Vagina (tissue), 2 donors: ENCODE data around the gene YTHDC1. TPM values are rescaled to one million over a fixed set of nuclear protein-coding genes. Genes with fewer than 3 reads are reported as not detected.
A peak's percentile ranks its signal among the peaks of the same experiment; 100 is the strongest.
"Not testable (repeated sequence)": the region's sequence is repeated elsewhere in the genome, so short reads cannot be mapped to it uniquely, and the experiment has no call there.

Source experiments
- DNase-seq, 2 donors: peaks; one replicate each; pipeline ENCODE4 v3.0.0-alpha.2; 2017; ENCODE audit errors: extremely low spot score in 2 of 2
- H3K27ac ChIP-seq: fragments of 200-600 bp; sonication (generic); one replicate; pipeline ENCODE4 v1.5.1; 2019
- H3K27me3 ChIP-seq: fragments of 200-600 bp; sonication (generic); one replicate; pipeline ENCODE4 v1.5.1; 2019
- H3K36me3 ChIP-seq, 2 donors: fragments of 200-600 bp; sonication (generic); one replicate each; pipeline ENCODE4 v1.5.1; 2017 to 2019
- H3K4me1 ChIP-seq: fragments of 200-600 bp; sonication (generic); one replicate; pipeline ENCODE4 v1.5.1; 2019
- H3K4me3 ChIP-seq, 2 donors: fragments of 200-600 bp; sonication (generic); 1 replicate in 1 of 2; 2 replicates in 1 of 2; pipeline ENCODE4 v1.5.1; 2016 to 2019
- H3K9me3 ChIP-seq: fragments of 200-600 bp; sonication (generic); one replicate; pipeline ENCODE4 v1.5.1; 2019
- CTCF ChIP-seq, 3 experiments: fragments of 450-650 bp in 2 of 3; fragments of 200-600 bp in 1 of 3; sonication (generic) in 1 of 3; IDR thresholded peaks; one replicate each; pipeline ENCODE4 v1.5.1; 2017 to 2019; ENCODE audit warnings: antibody characterized with exemption in 3 of 3, mild to moderate bottlenecking in 2 of 3, moderate library complexity in 2 of 3
- POLR2A ChIP-seq, 2 donors: fragments of 450-650 bp; IDR thresholded peaks; one replicate each; pipeline ENCODE4 v1.6.1; 2017; ENCODE audit warnings: antibody characterized with exemption in 2 of 2, mild to moderate bottlenecking in 2 of 2, moderate library complexity in 2 of 2
- POLR2AphosphoS5 ChIP-seq, 2 donors: sonication (generic); formaldehyde crosslinking; IDR thresholded peaks; one replicate each; pipeline ENCODE4 v1.9.0; 2017; ENCODE audit warnings: antibody characterized with exemption in 2 of 2, mild to moderate bottlenecking in 2 of 2, low read depth in 1 of 2; ENCODE audit not compliant: insufficient read depth in 1 of 2
- intact Hi-C: fragments of 100-400 bp; cut with DNase I; formaldehyde crosslinking; loops from one replicate; pipeline ENCODE4 v1.15.1; 2023
- total RNA-seq: library from RNA; depleted of rRNA; stranded (reverse); fragments of >200 nt; gene quantifications from one replicate; pipeline ENCODE4 v1.2.3, GENCODE V29; 2016

YTHDC1 gene
- 61.4 TPM for total RNA-seq

DNA sequence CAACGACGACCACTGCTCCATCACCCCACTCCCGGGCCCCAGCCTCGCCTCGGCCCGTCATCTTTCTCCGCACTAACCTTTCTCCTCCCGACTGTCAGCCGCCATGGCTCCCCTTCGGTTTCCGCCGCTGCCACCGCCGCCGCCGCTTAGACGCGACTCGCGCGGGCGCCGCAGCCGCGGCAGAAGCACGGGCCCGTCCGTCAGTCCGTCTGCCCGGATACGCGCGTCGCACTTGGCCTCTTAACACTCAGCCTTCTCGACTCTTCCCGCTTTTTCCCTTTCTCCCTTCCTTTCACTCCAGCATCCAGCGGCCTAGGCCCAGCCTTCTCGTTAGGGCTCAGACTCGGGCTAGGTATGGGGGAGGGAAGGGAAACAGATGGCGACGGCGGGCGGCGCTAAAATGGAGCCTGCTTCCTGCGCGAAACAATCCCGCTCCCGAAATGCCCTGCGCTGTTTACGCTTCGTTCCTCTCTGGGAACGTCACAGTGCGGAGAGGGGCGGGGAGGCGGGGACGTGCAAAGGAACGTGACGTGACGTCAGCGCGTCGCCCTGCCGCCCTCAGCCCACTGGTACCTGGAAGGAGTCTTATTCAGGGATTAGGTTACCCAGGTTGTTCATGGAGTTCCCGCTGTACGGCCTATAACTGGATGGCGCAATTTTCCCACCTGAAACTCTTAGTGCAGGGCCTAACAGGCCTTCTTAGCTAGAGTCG, at the start of gene YTHDC1:
YTHDC1 (minus strand) TSS at position 442 of the 712 bp plus-strand sequence; CDS start at position 105, 337 bp downstream.
- Histone ChIP-seq H3K27ac (peak within 1 kb of the TSS; percentile 100), H3K9me3 (no peaks in the 10 kb centered on the region), H3K4me3 (peak within 1 kb of the TSS; percentile 79 to 95), H3K36me3 (no peaks in the 10 kb centered on the region), H3K27me3 (no peaks in the 10 kb centered on the region), H3K4me1 (peaks cover 45% of the 10 kb centered on the region)
- TF ChIP-seq POLR2AphosphoS5 (IDR thresholded peaks at IDR 0.05; ENCODE audit: insufficient read depth in 1 of 2, low read depth in 1 of 2) (peak; percentile 99), CTCF (IDR thresholded peaks at IDR 0.05) (no peak), POLR2A (IDR thresholded peaks at IDR 0.05) (peak; percentile 70 to 97)
- intact Hi-C loops, result no loop called here
- DNase-seq, result peak in 1 of 2 donors; percentile 97

DNA sequence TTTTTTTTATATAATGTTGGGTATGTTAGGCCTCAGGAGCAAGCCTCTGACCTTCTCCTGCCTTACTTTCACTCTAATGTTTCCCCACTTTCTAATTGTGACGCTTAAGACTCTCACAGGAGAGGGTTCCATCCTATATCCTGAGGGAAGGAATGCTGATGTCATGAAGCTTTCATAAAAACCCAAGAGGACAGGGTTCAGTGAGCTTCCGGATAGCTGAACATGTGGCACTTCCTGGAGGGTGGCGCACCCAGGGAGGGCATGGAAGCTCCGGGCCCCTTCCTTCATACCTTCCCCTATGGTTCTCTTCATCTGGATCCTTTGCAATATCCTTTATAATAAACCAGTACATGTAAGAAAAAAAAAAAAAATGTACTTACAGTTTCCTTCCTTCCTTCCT, 49.4 kb upstream of the YTHDC1 start:
- TF ChIP-seq POLR2AphosphoS5 (IDR thresholded peaks at IDR 0.05; ENCODE audit: insufficient read depth in 1 of 2, low read depth in 1 of 2) (no peak), POLR2A (IDR thresholded peaks at IDR 0.05) (no peak), CTCF (IDR thresholded peaks at IDR 0.05) (no peak)
- H3K27ac ChIP-seq, result no peak overlapping the region
- intact Hi-C loops, result no loop called here
- H3K36me3 ChIP-seq, result no peaks in the 10 kb centered on the region
- no peaks in the 10 kb centered on the region for H3K9me3 ChIP-seq
- H3K4me3 ChIP-seq, result no peak overlapping the region
- no peak for DNase-seq
- no peaks in the 10 kb centered on the region for H3K4me1 ChIP-seq
- H3K27me3 ChIP-seq, result no peaks in the 10 kb centered on the region

- no peaks in the 10 kb centered on the region for H3K4me1 ChIP-seq
- H3K27ac ChIP-seq, result no peak overlapping the region
- intact Hi-C loops, result no loop called here
- H3K4me3 ChIP-seq, result no peak overlapping the region
- DNase-seq, result no peak
- no peaks in the 10 kb centered on the region for H3K9me3 ChIP-seq
- TF ChIP-seq CTCF (IDR thresholded peaks at IDR 0.05), result no peak
- no peak for TF ChIP-seq POLR2A (IDR thresholded peaks at IDR 0.05)
- TF ChIP-seq POLR2AphosphoS5 (IDR thresholded peaks at IDR 0.05; ENCODE audit: insufficient read depth in 1 of 2, low read depth in 1 of 2), result no peak
- no peaks in the 10 kb centered on the region for H3K36me3 ChIP-seq
- no peaks in the 10 kb centered on the region for H3K27me3 ChIP-seq
These were observed 46.9 kb upstream of the YTHDC1 start for GRCh38 chr4:68396756-68397155.

DNA sequence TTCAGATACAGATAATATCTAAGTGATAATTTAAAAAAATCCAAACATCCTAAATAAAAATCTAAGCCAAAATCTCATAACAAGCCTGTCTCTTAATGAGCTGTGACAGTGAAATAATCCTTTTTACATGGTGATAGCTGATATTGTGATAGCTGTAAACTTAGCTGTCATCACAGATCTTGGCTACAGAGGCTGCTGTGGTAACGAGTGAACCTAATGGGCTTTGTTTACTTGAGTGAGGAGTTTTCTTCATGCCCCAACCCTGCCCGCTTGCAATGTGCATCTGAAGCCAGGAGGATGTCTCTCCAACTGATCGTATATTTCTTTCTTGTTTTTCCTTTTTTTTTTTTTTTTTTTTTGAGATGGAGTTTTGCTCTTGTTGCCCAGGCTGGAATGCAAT, 41.5 kb upstream of the YTHDC1 start:
- intact Hi-C loops, result no loop called here
- Histone ChIP-seq H3K9me3 (no peaks in the 10 kb centered on the region), H3K4me1 (no peaks in the 10 kb centered on the region), H3K36me3 (no peaks in the 10 kb centered on the region), H3K27ac (no peak overlapping the region), H3K27me3 (no peaks in the 10 kb centered on the region), H3K4me3 (no peak overlapping the region)
- no peak for DNase-seq
- TF ChIP-seq POLR2A (IDR thresholded peaks at IDR 0.05), result no peak
- TF ChIP-seq CTCF (IDR thresholded peaks at IDR 0.05), result no peak
- no peak for TF ChIP-seq POLR2AphosphoS5 (IDR thresholded peaks at IDR 0.05; ENCODE audit: insufficient read depth in 1 of 2, low read depth in 1 of 2)

DNA sequence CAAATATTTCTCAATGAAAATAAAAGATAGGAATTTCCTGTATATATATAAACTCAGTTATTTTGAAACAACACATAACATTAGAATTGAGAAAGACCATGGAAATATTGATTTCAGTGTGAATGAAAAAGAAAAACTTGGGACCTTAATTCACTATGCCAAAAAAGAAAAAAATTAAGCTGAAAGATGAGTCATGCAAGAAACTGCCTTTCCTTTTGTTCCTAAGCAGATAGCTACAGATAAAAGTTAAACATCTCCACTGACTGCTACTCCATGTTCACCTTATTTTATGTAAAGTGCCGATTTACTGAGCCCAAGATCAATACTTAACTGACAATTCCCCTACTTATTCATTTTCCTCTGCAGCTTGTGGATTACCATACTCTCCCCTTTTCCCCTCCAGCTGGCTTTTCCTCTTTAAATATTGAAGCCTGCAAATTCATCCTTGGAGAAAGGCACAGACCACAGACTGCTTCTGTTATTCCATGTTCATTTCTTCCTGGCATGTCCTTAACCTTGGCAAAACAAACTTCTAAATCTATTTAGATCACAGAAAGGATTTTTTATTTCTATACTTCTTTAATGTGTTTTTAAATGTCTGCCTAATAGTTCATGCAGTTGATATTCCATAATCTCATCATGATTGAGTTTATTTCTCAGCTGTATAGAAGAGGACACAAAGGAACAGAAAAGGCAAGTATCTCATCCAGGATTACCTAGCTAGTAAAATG, 40.5 kb upstream of the YTHDC1 start:
- Histone ChIP-seq H3K27me3 (no peaks in the 10 kb centered on the region), H3K4me3 (no peak overlapping the region), H3K9me3 (no peaks in the 10 kb centered on the region), H3K4me1 (no peaks in the 10 kb centered on the region), H3K27ac (no peak overlapping the region), H3K36me3 (no peaks in the 10 kb centered on the region)
- TF ChIP-seq POLR2AphosphoS5 (IDR thresholded peaks at IDR 0.05; ENCODE audit: insufficient read depth in 1 of 2, low read depth in 1 of 2) (no peak), POLR2A (IDR thresholded peaks at IDR 0.05) (no peak)
- DNase-seq, result no peak
- intact Hi-C loops, result no loop called here

- intact Hi-C loops, H3K27me3 ChIP-seq, H3K9me3 ChIP-seq, H3K36me3 ChIP-seq, DNase-seq, H3K27ac ChIP-seq, H3K4me3 ChIP-seq, H3K4me1 ChIP-seq: not testable (repeated sequence)
These were observed 39.6 kb upstream of the YTHDC1 start for GRCh38 chr4:68389386-68389913.
